CD14-positive monocyte (primary cell): ENCODE results near the gene ZNRF1. TPM values are rescaled to one million over a fixed set of nuclear protein-coding genes. Genes with fewer than 3 reads are reported as not detected.

Source experiments
- DNase-seq, 3 donors: peaks; one replicate each; pipeline ENCODE4 v3.0.0-alpha.2; 2011 to 2022
- H2AFZ ChIP-seq: 2 replicates; pipeline ENCODE4 v1.6.0; 2012; ENCODE audit warnings: mild to moderate bottlenecking, low read depth, low read length, inconsistent platforms; ENCODE audit not compliant: insufficient read depth, poor library complexity, severe bottlenecking
- H3K27ac ChIP-seq, 2 donors: 1 replicate in 1 of 2; 2 replicates in 1 of 2; pipeline ENCODE4 v1.5.1; 2012 to 2013; ENCODE audit warnings: low read length in 2 of 2, control low read depth in 1 of 2, inconsistent platforms in 1 of 2, low read depth in 1 of 2, mild to moderate bottlenecking in 1 of 2
- H3K27me3 ChIP-seq, 2 donors: one replicate each; pipeline versions ENCODE4 v1.6.0 to v1.6.1; 2011 to 2013; ENCODE audit warnings: low read length in 2 of 2; ENCODE audit not compliant: control insufficient read depth in 2 of 2, insufficient read depth in 2 of 2
- H3K36me3 ChIP-seq, 2 donors: replicated peaks in 1 of 2; 1 replicate in 1 of 2; 2 replicates in 1 of 2; pipeline versions ENCODE4 v1.5.1 to v1.6.1; 2012 to 2013; ENCODE audit warnings: low read length in 2 of 2, control low read depth in 1 of 2, inconsistent platforms in 1 of 2, mild to moderate bottlenecking in 1 of 2; ENCODE audit not compliant: insufficient read depth in 2 of 2, control insufficient read depth in 1 of 2
- H3K4me1 ChIP-seq, 2 donors: 1 replicate in 1 of 2; 2 replicates in 1 of 2; pipeline versions ENCODE4 v1.5.1 to v1.6.1; 2012 to 2013; ENCODE audit warnings: low read length in 2 of 2, control low read depth in 1 of 2, inconsistent platforms in 1 of 2, mild to moderate bottlenecking in 1 of 2, moderate library complexity in 1 of 2; ENCODE audit not compliant: insufficient read depth in 2 of 2, control insufficient read depth in 1 of 2
- H3K4me2 ChIP-seq: replicated peaks from 2 replicates; pipeline ENCODE3; 2012; ENCODE audit warnings: low read length, moderate library complexity, mild to moderate bottlenecking; ENCODE audit not compliant: poor library complexity, severe bottlenecking; ENCODE audit errors: extremely low read depth
- H3K4me3 ChIP-seq, 3 experiments: fragments of 200-600 bp in 1 of 3; sonication (generic) in 1 of 3; replicated peaks in 1 of 3; 1 replicate in 2 of 3; 2 replicates in 1 of 3; pipeline ENCODE4 v1.5.1; 2011 to 2013; ENCODE audit warnings: low read length in 3 of 3, mild to moderate bottlenecking in 3 of 3, control low read depth in 2 of 3, low read depth in 2 of 3, inconsistent platforms in 1 of 3, moderate library complexity in 1 of 3
- H3K79me2 ChIP-seq: 2 replicates; pipeline ENCODE4 v1.6.0; 2012; ENCODE audit warnings: mild to moderate bottlenecking, control low read depth, inconsistent platforms, low read length, moderate library complexity; ENCODE audit not compliant: insufficient read depth
- H3K9ac ChIP-seq: 2 replicates; pipeline ENCODE4 v1.6.0; 2017; ENCODE audit warnings: low read length, mild to moderate bottlenecking; ENCODE audit not compliant: insufficient read depth, poor library complexity, severe bottlenecking
- H3K9me3 ChIP-seq, 2 donors: replicated peaks in 1 of 2; 1 replicate in 1 of 2; 2 replicates in 1 of 2; pipeline versions ENCODE4 v1.5.1 to v1.6.1; 2012 to 2013; ENCODE audit warnings: low read length in 2 of 2, control low read depth in 1 of 2; ENCODE audit not compliant: control insufficient read depth in 1 of 2, insufficient read depth in 1 of 2
- H4K20me1 ChIP-seq: 2 replicates; pipeline ENCODE4 v1.6.0; 2012; ENCODE audit warnings: mild to moderate bottlenecking, low read length, control low read depth, moderate library complexity; ENCODE audit not compliant: insufficient read depth
- H3K27ac Mint-ChIP-seq, 7 donors: one replicate each; pipeline ENCODE4 v1.8.0; 2020; ENCODE audit warnings: mild to moderate bottlenecking in 7 of 7, mixed read lengths in 7 of 7, moderate library complexity in 6 of 7, inconsistent platforms in 2 of 7
- H3K27me3 Mint-ChIP-seq, 3 donors: one replicate each; pipeline ENCODE4 v1.8.0; 2021 to 2022; ENCODE audit warnings: low read depth in 3 of 3, mild to moderate bottlenecking in 3 of 3, mixed read lengths in 3 of 3, moderate library complexity in 3 of 3, inconsistent platforms in 1 of 3
- H3K36me3 Mint-ChIP-seq, 2 donors: one replicate each; pipeline ENCODE4 v1.8.0; 2020; ENCODE audit warnings: mixed read lengths in 2 of 2, inconsistent platforms in 1 of 2, mild to moderate bottlenecking in 1 of 2
- H3K4me1 Mint-ChIP-seq: one replicate; pipeline ENCODE4 v1.8.0; 2020; ENCODE audit warnings: mild to moderate bottlenecking, mixed read lengths
- H3K4me3 Mint-ChIP-seq, 2 donors: one replicate each; pipeline ENCODE4 v1.8.0; 2020; ENCODE audit warnings: mild to moderate bottlenecking in 2 of 2, mixed read lengths in 2 of 2, moderate library complexity in 1 of 2
- H3K9me3 Mint-ChIP-seq, 7 donors: one replicate each; pipeline ENCODE4 v1.8.0; 2020 to 2022; ENCODE audit warnings: mixed read lengths in 7 of 7, mild to moderate bottlenecking in 6 of 7, moderate library complexity in 6 of 7, inconsistent platforms in 2 of 7
- WGBS: methylation state at CpG from one replicate; pipeline ENCODE4 v1.1.5; 2013; ENCODE audit warnings: missing lambda C conversion rate; ENCODE audit not compliant: insufficient coverage; 5-methylcytosine and 5-hydroxymethylcytosine counted together
- intact Hi-C, 2 donors: fragments of 100-400 bp; cut with micrococcal nuclease; formaldehyde crosslinking; loops; one replicate each; pipeline versions ENCODE4 v1.15.0 to v1.15.1; 2023
- polyA plus RNA-seq, 3 donors: library from polyadenylated mRNA; depleted of rRNA in 1 of 3; unstranded in 2 of 3; stranded (reverse) in 1 of 3; fragments of 300-500 nt in 2 of 3; fragments of >200 nt in 1 of 3; fragmentation: Illumina TruSeq in 2 of 3; gene quantifications; 1 replicate in 2 of 3; 2 replicates in 1 of 3; pipeline ENCODE4 v1.2.3, GENCODE V29; 2012 to 2021
- TF ChIP-seq, protein P1 (sequence below): fragments of 200-600 bp; IDR thresholded peaks from one replicate; pipeline ENCODE4 v1.8.0; 2022; ENCODE audit warnings: antibody characterized with exemption, mild to moderate bottlenecking

Gene ZNRF1
- polyA plus RNA-seq, 3 donors = 1.9 to 5.3 (median 4.3) TPM

DNA sequence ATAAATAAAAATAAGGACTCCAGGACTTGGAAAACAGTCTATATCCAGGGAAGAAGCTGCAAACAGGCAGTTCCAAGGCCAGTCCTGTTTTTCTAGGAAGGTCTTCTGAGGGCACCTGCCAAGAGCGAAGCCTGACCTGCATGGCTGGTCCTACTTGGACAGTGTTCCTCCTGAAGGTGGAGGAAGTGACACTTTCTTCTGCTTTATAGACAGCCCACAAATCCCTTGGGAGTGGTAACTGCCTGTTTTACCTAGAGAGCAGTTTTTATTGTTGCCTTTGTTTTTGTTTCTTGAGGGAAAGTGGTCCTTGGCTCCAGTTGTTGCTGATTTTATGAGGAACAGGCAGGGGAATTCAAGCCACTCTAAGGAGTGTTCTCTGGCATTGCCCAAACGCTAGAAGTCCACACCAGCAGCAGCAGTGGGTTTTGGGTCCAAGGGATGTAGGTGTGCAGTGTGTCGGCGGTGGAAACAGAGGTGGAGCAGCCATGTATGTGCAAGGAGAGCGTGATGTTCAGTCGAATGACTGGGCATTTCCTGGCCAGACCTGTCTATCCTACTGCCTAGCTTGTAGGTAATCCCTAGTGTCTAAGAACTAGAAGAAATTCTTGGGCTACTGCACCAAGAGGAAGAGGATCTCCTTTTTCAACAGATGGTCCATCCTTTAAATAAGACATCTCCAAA lies 82.5 kb downstream of the ZNRF1 start:
- H3K9me3 Mint-ChIP-seq = peaks cover 0 to 2% (median 0%) of the 10 kb centered on the region in 7 donors
- TF ChIP-seq, protein P1, sequence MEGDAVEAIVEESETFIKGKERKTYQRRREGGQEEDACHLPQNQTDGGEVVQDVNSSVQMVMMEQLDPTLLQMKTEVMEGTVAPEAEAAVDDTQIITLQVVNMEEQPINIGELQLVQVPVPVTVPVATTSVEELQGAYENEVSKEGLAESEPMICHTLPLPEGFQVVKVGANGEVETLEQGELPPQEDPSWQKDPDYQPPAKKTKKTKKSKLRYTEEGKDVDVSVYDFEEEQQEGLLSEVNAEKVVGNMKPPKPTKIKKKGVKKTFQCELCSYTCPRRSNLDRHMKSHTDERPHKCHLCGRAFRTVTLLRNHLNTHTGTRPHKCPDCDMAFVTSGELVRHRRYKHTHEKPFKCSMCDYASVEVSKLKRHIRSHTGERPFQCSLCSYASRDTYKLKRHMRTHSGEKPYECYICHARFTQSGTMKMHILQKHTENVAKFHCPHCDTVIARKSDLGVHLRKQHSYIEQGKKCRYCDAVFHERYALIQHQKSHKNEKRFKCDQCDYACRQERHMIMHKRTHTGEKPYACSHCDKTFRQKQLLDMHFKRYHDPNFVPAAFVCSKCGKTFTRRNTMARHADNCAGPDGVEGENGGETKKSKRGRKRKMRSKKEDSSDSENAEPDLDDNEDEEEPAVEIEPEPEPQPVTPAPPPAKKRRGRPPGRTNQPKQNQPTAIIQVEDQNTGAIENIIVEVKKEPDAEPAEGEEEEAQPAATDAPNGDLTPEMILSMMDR = no peak
- H3K36me3 ChIP-seq = no peaks in the 10 kb centered on the region
- no peaks in the 10 kb centered on the region for H3K27me3 ChIP-seq
- H2AFZ ChIP-seq = no peak overlapping the region
- H3K4me3 ChIP-seq = no peak overlapping the region
- no peak overlapping the region for H3K27ac Mint-ChIP-seq
- no peak overlapping the region for H3K27ac ChIP-seq
- peaks cover 37% of the 10 kb centered on the region for H3K79me2 ChIP-seq
- H3K36me3 Mint-ChIP-seq = peaks cover 7 to 11% of the 10 kb centered on the region in 2 donors
- no peak overlapping the region for H3K4me2 ChIP-seq
- intact Hi-C loops = no loop called here
- DNase-seq = no peak
- H3K9ac ChIP-seq = no peak overlapping the region
- peaks cover 5 to 6% of the 10 kb centered on the region in 2 donors for H3K4me1 ChIP-seq
- peaks cover 0 to 2% (median 0%) of the 10 kb centered on the region in 3 donors for H3K27me3 Mint-ChIP-seq
- H4K20me1 ChIP-seq = no peaks in the 10 kb centered on the region
- WGBS = 70% methylated on average over 5 of the region's 6 CpGs
- H3K4me1 Mint-ChIP-seq = peaks cover 25% of the 10 kb centered on the region
- no peaks in the 10 kb centered on the region for H3K9me3 ChIP-seq
- H3K4me3 Mint-ChIP-seq = no peak overlapping the region

DNA sequence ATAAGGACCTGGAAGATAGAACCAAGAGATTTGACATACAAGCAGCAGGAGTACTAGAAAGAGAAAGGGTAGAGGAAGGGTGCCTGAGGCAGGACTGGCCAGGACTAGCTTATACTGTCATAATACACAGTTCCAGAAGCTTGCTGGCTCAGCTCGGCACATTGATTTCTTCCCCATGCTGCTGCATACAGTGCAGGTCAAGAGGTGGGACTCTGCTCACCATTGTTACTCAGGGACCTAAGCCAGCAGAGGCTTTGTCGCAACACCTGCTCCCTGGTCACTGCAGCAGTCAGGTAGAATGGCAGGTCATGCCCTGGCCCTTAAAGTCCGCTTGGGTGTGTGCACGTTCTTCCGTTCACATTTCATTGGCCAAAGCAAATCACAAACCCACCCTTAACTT lies 85.0 kb downstream of the ZNRF1 start:
- Mint-ChIP-seq H3K4me3 (no peak overlapping the region), H3K36me3 (peaks cover 7 to 11% of the 10 kb centered on the region in 2 donors), H3K9me3 (peaks cover 0 to 2% (median 0%) of the 10 kb centered on the region in 7 donors), H3K27ac (peak overlapping the region in 2 of 7 donors; percentile 2 to 37), H3K27me3 (peaks cover 0 to 2% (median 0%) of the 10 kb centered on the region in 3 donors), H3K4me1 (peaks cover 33% of the 10 kb centered on the region)
- Histone ChIP-seq H3K79me2 (peaks cover 21% of the 10 kb centered on the region), H3K4me1 (peaks cover 14% of the 10 kb centered on the region in 2 donors), H3K4me2 (no peak overlapping the region), H4K20me1 (peaks cover 6% of the 10 kb centered on the region), H3K9me3 (no peaks in the 10 kb centered on the region), H3K36me3 (no peaks in the 10 kb centered on the region), H3K27me3 (no peaks in the 10 kb centered on the region), H3K4me3 (no peak overlapping the region), H2AFZ (no peak overlapping the region), H3K9ac (no peak overlapping the region), H3K27ac (no peak overlapping the region)
- 100% methylated on average over 1 of the region's 5 CpGs for WGBS
- intact Hi-C loops = no loop called here
- TF ChIP-seq, protein P1 = no peak
- DNase-seq = no peak
